Measurements from ENCODE around the gene HSBP1L1.
"Not testable (repeated sequence)": the region's sequence is repeated elsewhere in the genome, so short reads cannot be mapped to it uniquely, and the experiment has no call there.

Gene HSBP1L1

DNA sequence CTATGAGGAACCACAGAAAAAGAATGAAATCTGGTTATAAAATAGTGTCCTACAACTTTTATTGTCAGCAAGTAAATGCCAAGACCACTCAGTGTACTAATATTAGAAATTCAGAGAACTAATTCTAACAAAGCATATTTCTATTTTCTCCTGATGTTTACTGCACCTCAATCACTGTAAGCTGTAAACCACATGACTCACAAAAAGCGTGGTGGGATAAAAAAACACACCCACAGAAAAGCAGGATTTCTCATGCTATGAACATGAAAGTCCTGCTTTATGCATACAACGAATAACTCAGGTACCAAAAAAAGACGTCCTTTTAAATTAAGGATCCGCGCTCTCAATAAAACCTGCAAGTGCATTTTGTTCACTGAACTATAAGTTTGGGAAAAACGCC is 23.1 kb downstream of the HSBP1L1 start:
- DNase-seq: no peak

DNA sequence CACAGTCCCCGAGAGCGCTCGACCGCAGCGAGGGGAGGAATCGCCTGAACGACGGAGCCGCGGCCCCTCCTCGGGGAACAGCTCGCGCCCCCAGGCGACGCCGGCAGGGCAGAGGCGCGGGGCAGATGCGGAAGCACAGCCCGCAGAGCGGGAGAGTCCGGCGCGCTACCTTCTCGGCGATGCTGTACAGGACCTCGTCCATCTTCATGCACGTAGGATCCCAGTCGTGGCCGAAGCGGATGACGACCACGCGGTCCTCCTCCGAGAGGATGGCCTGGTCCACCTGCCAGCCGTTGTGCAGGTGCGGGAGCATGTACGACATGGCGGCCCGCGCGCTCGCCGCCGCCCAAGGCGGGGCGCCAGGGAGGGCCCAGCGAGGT is 23.6 kb downstream of the HSBP1L1 start:
- DNase-seq: peak; percentile 12

DNA sequence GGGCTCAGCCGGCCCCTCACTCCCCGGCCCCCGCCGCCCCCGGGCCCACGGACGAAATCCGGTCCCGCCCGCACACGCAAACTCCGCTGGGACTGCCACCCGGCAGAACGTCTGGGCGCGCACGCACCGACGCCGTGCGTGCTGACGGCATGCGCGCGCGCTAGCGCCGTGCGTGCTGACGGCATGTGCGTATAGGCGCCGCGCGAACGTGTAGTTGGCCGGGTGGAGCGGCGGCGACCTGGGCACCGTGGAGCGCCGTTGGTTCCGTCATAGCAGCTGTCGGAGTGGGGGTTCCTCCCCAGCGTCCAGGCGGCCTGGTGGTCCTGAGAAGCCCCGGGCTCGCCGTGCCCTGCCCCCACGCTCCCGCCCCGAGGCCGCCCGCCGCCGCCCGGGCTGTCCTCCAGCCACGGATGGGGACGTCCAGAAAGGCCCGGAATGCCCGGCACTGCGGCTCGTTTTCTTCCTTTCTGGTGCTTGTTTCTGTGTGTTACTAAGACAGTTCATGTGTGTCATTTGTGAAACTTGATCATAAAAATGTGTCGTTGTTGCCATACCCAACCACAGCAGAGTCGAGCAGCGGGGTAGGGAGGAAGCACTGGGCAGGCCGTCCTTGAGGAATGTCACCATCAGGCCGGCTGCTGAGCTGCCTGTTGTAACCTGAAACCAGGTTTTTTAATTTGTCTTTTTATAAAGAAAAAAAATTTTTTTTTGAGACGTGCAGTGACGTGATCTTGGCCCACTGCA is 24.2 kb downstream of the HSBP1L1 start, which contains the start of gene TXNL4A:
TXNL4A (minus strand) TSS at position 113 of the 744 bp plus-strand sequence. CDS start 171 bp downstream, outside the sequence.
- DNase-seq: no peak

DNA sequence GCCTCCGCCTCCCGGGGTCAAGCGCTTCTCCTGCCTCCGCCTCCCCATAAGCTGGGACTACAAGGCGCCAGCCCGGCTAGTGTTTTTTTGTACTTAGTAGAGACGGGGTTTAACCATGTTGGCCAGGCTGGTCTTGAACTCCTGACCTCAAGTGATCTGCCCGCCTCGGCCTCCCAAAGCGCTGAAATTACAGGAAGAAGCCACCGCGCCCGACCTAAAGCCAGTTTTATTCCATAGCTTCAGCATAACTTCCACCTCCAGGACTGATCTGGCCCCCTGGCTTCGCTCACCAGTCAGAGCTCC is 24.7 kb downstream of the HSBP1L1 start:
- no peak for DNase-seq

DNA sequence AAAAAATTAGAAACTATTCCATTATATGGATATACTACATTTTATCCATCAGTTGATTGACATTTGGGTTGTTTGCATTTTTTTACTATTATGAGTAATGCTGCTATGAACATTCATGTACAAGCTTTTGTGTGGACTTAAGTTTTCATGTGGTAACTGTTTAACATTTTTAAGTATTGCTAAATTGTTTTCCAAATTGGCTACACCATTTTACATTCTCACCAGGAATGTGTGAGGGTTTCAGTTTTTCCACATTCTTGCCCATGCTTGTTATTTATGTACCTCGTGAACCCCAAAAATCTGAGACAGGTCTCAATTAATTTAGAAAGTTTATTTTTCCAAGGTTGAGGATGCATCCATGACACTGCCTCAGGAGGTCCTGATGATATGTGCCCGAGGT is 27.1 kb downstream of the HSBP1L1 start:
- no peak for DNase-seq

DNA sequence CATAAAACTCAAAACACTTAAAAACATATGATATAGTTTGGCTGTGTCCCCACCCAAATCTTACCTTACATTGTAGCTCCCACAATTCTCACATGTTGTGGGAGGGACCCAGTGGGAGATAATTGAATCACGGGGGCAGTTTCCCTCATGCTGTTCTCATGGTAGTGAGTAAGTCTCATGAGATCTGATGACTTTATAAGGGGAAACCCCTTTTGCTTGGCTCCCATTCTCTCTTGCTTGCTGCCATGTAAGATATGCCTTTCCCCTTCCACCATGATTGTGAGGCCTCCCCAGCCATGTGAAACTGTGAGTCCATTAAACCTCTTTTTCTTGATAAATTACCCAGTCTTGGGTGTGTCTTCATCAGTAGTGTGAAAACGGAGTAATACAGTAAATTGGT is 35.3 kb downstream of the HSBP1L1 start:
- not testable (repeated sequence) for DNase-seq

DNA sequence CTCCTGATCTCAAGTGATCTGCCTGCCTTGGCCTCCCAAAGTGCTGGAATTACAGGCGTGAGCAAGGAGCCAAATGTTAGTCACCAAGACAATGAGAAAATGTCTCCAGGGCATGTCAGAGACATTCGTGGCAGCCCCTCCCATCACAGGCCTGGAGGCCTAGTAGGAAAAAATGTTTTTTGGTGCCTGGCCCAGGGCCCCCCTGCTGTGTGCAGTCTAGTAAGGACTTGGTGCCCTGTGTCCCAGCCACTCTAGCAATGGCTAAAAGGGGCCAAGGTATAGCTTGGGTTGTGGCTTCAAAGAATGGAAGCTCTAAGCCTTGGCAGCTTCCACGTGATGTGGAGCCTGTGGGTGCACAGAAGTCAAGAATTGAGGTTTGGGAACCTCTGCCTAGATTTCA is 36.4 kb downstream of the HSBP1L1 start:
- DNase-seq: no peak

DNA sequence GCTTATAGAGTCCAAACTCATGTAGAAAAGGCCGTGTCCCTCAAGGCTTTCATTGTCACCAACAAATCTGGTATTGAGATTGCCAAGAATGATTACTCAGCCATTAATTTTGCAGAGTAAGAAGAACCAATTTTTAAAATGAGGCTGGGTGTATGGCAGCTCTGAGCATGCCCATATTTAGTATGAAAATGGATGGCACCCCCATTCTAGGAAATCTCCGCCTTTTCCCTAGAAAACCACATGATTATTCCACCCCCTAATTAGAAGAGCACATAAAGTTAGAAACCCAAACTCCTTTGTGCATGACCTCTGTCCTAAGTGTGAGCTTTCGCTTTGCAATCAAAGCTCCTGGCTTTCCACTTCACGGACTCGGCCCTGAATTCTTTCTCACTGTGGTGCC is 38.0 kb downstream of the HSBP1L1 start:
- DNase-seq: no peak

DNA sequence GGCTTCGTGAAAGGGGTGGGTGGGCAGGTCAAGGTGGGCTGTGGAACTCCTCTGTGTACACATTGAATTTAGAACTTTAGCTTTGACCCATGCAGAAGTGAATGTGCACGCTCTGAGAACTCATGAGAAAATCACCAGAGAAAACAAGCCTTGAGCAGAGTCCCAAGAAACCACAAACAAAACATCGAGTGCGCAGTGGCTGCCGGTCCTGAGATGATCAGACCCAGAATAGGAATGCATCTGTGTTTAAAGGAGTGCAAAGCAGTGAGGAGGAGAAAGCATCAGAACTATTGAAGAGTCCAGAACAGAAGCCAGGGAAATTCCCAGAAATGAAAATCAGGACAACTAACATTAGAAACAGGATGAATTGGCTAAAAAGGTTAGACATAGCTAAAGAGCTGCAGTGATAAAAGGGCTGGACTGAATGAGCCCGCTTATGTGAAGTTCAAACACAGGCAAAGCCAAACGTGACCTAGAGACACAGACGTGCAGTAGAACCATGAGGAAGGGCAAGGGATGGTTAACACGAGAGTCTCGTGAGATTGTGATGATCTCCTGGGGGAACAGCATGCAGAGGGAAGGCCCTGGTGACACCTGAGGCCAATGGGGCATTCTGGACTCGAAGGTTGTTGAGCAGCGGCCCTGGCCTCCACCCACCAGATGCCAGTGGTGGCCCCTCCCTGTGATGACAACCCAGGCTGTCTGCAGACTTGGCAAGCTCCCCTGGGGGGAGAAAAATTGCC is 40.3 kb downstream of the HSBP1L1 start:
- no peak for DNase-seq

DNA sequence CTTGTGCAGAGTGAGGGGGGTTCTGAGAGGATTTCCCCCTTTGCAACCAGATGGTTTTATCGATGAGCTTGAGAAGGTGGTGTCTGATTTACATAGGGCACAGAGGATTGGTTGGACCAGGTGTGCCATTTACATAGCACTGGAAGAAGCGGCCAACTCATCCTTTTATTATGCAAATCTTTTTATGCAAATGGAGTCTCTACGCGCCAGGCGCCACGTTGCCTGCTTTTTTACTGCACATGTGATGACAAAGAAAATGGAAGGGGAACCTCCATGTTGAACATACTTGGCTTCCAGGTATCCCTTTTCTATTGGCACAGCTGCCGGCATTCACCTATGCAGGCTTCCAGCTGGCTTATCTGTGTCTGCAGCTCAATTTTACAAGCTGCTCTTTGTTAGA is 42.3 kb downstream of the HSBP1L1 start:
- DNase-seq: no peak

DNA sequence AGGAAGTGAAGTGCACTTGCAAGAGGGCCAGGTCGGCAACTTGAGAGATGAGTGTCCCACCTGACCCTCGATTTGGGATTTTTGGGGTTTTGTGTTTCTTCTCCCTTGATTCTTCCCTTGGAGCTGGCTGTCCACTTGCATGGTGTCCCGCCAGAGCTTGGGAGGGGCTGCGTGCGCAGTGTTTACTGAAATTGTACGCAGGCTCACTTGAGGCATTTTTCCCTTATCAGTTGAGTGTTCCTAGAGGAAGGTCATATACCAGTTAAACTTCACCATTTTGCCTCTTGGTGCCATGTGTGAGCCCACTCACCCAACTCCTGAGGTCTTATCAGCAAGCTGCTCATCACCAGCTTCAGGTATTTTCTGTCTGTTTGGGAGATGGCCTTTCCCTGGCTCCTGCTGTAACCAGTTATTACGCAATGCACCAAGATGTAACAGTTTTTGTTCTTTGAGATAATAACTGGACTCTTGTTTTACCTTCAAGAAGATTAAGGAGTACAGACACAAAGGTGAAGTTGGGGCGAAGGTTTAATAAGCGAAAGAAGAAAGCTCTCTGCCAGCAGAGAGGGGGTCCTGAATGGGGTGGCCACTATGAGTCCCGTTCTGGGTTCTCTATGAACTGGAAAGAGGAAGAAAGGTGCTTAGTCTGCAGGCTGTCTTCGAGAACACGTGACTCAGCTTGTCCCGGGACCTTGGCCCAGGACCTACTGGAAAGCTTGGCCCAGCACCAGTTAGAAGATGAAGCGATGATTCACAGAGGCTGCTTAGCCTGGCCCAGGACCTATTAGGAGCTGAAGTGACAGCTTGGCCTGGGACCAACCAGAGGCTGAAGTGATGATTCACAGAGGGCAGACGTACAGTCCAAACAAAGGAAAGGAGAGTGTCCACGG is 45.5 kb downstream of the HSBP1L1 start:
- no peak for DNase-seq

DNA sequence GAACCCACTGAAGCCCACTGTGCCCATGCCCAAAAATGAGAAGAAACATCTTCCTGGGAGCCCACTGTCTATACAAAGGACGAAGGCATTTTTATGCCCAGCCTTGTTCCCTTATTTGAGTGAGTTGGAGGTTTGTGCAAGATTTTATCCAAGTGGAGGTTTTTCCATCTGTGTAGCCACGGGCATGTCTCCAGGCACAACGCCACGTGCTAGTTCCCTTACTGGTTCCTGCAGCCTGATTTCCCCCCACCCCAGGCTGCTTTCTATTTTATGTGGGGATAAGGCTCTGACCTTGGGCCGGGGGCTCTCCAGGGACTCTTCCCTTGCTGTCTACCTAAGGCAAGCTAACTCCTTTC is 46.1 kb downstream of the HSBP1L1 start:
- no peak for DNase-seq

DNA sequence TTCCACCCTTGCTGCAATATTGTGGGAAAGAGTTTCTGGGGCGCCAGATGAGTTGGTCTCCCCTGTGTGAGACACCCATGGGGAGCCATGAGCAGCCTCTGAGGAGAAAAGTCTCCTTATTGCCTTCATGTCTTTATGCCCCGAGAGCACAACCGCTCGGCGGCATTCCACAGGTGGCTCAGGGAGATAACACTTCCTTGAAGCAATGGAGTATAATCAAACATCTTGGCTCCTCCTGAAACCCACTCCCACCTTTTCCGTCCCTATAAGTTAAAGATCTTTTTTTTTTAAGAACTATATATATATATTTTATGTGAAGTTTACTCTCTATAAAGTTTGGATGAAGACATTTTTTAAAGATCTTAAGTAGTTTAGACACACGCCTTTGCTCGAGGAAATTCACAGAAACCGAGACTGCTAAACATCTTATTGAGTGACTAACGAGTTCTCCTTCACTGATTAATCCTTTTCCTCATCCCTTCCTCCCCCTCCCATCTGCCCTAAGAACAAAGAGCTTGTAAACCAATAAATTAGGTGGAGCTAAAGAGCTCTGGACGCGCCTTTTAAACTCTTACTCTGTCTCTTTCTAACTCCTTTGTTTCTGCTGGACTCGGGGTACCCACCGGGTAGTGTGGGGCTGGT is 47.2 kb downstream of the HSBP1L1 start:
- DNase-seq: not testable (repeated sequence)

DNA sequence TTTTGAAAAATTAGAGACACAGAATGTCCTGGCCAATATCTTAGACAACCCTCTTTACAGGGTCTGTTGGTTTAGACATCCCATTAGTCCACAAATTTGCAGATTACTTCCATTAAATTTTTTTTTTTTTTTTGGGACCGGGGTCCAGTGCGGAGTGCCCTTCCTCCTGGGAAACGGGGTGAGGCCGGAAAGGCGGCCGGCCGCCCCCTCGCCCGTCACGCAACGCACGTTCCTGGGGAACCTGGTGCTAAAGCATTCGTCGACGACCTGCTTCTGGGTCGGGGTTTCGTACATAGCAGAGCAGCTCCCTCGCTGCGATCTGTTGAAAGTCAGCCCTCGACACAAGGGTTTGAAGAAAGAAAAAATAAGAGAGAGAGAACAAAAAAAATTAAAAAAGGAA is 48.3 kb downstream of the HSBP1L1 start:
- no peak for DNase-seq

Measured in NCI-H2081 treated with DMSO at 0.1 percent for 48 hours (cell line).